Measurements from ENCODE around the gene PID1.

Gene PID1

DNA sequence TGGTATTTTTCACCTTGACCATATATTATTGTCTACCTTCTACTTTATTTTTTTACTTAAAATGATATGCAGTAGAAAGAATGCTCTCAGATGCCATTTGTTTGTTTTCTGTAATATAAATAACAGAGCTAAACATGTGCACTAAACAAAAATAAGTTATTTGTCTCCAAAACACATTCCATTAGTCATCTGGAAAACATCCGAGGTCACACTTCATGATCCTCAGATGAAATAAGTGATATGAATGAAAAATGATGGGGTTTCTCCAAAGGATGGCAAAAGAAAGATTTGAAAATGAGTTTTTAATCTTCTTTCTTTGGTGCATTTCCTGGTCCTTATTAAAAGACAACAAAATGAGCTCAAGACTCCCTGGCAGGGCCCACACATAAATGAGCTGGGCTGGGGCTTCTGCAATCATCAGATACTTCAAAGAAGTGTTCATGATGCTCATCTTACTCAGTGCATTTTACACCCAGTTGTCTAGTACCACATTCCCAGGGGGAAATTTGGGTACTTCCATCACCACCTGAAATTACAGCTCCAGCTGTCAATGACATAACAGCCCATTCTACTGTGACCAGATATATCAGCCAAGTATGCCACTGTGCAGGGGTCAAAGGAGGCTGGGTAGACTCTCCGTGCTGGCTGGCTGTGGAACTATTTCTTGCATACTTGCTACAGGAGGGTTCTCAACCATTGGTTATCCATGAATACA is 283.5 kb downstream of the PID1 start:
- no peak for DNase-seq

DNA sequence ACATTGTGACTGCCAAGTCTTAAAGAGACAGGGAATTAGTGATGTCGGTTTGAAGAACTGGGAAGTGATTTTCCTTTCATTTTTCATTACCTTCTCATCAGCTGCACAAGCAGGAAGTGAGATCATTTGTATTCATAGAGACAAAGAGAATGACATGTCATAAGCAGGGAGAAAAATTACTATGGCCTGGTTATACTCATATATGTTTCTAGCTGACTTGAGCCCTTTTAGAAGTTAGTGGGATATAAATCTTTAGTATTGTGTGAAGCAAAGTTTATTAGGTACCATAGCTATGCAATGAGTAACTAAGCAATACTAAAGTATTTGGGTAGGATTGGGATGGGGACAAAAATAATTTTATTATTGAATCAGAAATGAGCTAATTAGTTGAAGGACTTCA is 284.1 kb downstream of the PID1 start:
- no peak for DNase-seq

DNA sequence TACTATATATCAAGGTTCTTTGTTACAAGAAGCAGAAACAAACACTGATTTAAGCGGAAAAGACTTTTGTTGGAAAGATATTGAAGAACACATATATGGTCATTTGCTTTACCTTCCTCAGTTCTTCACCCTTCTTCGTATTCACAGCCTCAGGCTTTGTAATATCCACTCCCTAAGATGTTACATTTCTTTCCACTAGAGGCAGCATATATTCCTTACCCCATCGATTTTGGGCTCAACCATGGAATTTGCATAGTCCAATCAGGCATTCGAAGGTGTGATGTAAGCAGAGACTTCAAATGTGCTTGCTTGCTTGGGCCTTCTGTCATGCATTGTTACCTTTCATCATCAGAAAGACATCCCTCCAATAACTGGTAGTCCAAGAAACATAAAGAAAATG is 287.4 kb downstream of the PID1 start:
- no peak for DNase-seq

DNA sequence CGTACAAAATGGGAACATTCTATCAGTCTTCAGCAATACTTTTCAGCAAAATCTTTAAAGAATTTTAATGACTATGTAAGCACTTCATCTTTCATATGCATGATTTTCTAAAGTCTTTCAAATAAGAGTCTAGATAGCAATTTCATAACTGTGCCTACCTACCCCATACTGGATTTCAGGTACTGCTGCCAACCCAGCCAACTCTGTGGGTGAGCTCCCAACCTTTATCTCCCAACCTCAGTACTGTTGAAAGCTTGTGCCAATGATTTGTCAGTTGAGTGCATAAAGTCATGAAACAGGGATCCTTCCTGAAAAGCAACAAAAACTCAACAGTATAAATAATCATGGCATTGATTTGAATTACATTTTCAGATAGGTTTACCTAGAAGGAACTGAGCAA is 296.9 kb downstream of the PID1 start:
- DNase-seq: no peak

Data from stimulated activated CD4-positive, alpha-beta T cell treated with anti-CD3 and anti-CD28 coated beads, Interleukin-12 subunit alpha, Interleukin-12 subunit beta, amount 100 ng/mL, for 4 hours (primary cell).